ENCODE results near the gene JAZF1.

JAZF1 gene

DNA sequence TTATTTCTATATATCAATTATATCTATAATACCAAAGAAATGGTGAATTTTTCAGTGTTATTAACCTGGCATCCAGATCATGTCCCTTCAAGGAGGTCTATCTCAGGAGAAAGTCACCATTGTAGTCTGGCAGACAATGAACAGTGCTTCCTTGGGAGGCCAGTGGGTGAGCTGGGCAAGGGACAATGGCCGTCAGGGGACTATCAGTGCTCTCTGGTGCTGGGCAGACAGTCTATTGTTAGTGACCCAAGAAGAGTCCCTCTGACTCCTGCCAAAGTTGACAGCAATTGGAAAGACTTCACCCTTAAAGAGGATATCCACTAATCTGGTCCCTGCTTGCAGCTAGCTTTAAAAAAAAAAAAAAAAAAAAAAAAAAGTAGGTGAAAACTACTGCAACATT is 7.1 kb downstream of the JAZF1 start:
- Histone ChIP-seq H3K27me3 (ENCODE audit: control insufficient read depth, low read length) (no peaks in the 10 kb centered on the region), H3K36me3 (ENCODE audit: control insufficient read depth, low read length) (peaks cover 43% of the 10 kb centered on the region), H3K4me3 (ENCODE audit: low read length) (no peak overlapping the region), H3K79me2 (ENCODE audit: control insufficient read depth, low read length) (peaks cover 100% of the 10 kb centered on the region), H4K20me1 (ENCODE audit: control insufficient read depth, insufficient read depth, low read depth, low read length) (0 out of 2 replicates have a peak, but pooled peaks cover 8% of the 10 kb centered on the region), H3F3A (ENCODE audit: control insufficient read depth, insufficient read depth) (peaks cover 21% of the 10 kb centered on the region), H3K9me2 (replicated peaks; ENCODE audit: control insufficient read depth, low read length) (no peaks in the 10 kb centered on the region), H3K27ac (ENCODE audit: low read depth, low read length) (no peak overlapping the region), H3K4me1 (ENCODE audit: control insufficient read depth, low read length) (peaks cover 90% of the 10 kb centered on the region), H3K4me2 (ENCODE audit: low read length) (no peak overlapping the region), H3K9me3 (ENCODE audit: control insufficient read depth, insufficient read depth, low read length) (no peaks in the 10 kb centered on the region)
- TF ChIP-seq, protein P1, sequence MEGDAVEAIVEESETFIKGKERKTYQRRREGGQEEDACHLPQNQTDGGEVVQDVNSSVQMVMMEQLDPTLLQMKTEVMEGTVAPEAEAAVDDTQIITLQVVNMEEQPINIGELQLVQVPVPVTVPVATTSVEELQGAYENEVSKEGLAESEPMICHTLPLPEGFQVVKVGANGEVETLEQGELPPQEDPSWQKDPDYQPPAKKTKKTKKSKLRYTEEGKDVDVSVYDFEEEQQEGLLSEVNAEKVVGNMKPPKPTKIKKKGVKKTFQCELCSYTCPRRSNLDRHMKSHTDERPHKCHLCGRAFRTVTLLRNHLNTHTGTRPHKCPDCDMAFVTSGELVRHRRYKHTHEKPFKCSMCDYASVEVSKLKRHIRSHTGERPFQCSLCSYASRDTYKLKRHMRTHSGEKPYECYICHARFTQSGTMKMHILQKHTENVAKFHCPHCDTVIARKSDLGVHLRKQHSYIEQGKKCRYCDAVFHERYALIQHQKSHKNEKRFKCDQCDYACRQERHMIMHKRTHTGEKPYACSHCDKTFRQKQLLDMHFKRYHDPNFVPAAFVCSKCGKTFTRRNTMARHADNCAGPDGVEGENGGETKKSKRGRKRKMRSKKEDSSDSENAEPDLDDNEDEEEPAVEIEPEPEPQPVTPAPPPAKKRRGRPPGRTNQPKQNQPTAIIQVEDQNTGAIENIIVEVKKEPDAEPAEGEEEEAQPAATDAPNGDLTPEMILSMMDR (IDR thresholded peaks at IDR 0.05; ENCODE audit: low read depth, low read length, poor library complexity, severe bottlenecking) = no peak
- TF ChIP-seq EZH2phosphoT487 (IDR thresholded peaks at IDR 0.05; ENCODE audit: borderline replicate concordance, low read length) = no peak

DNA sequence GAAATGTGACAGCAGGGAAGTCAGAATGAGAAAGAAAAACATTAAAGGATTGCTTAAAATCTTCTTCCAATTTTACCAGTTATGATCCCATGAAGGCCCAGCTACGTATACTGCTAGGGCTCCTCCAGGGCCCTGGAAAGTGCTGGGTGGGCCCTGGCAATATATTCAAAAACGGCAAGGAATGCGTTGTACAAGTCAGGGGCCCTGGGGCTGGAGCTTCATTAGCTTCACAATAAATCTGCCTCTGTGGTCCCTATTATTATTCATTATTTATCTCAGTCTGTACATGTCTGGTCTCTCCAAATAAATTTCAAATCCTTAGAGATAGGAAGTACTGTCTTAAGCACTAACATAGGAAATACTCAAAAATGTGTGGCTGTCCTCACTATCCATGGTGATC is 7.6 kb downstream of the JAZF1 start:
- peaks cover 18% of the 10 kb centered on the region for H3F3A ChIP-seq (ENCODE audit: control insufficient read depth, insufficient read depth)
- 0 out of 2 replicates have a peak, but pooled peaks cover 8% of the 10 kb centered on the region for H4K20me1 ChIP-seq (ENCODE audit: control insufficient read depth, insufficient read depth, low read depth, low read length)
- peaks cover 92% of the 10 kb centered on the region for H3K4me1 ChIP-seq (ENCODE audit: control insufficient read depth, low read length)
- no peak overlapping the region for H3K27ac ChIP-seq (ENCODE audit: low read depth, low read length)
- peaks cover 94% of the 10 kb centered on the region for H3K79me2 ChIP-seq (ENCODE audit: control insufficient read depth, low read length)
- no peaks in the 10 kb centered on the region for H3K9me3 ChIP-seq (ENCODE audit: control insufficient read depth, insufficient read depth, low read length)
- no peaks in the 10 kb centered on the region for H3K9me2 ChIP-seq (replicated peaks; ENCODE audit: control insufficient read depth, low read length)
- no peak for TF ChIP-seq EZH2phosphoT487 (IDR thresholded peaks at IDR 0.05; ENCODE audit: borderline replicate concordance, low read length)
- TF ChIP-seq, protein P1 (IDR thresholded peaks at IDR 0.05; ENCODE audit: low read depth, low read length, poor library complexity, severe bottlenecking) = no peak
- no peak overlapping the region for H3K4me2 ChIP-seq (ENCODE audit: low read length)
- peaks cover 42% of the 10 kb centered on the region for H3K36me3 ChIP-seq (ENCODE audit: control insufficient read depth, low read length)
- H3K27me3 ChIP-seq (ENCODE audit: control insufficient read depth, low read length) = no peaks in the 10 kb centered on the region
- no peak overlapping the region for H3K4me3 ChIP-seq (ENCODE audit: low read length)

DNA sequence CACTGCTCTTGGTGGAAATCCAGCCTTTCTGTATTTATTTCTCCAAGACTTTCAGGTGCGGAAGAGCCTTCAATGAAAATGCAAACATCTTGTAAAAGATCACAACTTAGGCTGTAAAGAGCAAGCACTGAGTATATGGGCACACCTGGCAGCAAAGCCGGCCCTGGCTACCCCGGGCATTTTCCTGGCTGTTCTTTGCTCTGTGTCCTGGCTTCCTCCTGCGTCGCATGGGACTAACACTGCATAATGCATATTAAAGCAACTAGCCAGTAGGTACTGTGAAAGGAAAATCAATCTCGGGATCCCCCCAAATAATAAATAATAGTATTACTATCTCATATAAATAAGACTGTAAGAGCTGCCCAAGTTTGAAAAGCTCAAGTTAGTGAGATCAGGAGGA is 9.9 kb downstream of the JAZF1 start:
- Histone ChIP-seq H3K36me3 (ENCODE audit: control insufficient read depth, low read length) (peaks cover 42% of the 10 kb centered on the region), H4K20me1 (ENCODE audit: control insufficient read depth, insufficient read depth, low read depth, low read length) (0 out of 2 replicates have a peak, but pooled peaks cover 4% of the 10 kb centered on the region), H3K27me3 (ENCODE audit: control insufficient read depth, low read length) (no peaks in the 10 kb centered on the region), H3K4me3 (ENCODE audit: low read length) (no peak overlapping the region), H3K9me2 (replicated peaks; ENCODE audit: control insufficient read depth, low read length) (no peaks in the 10 kb centered on the region), H3F3A (ENCODE audit: control insufficient read depth, insufficient read depth) (peaks cover 34% of the 10 kb centered on the region), H3K9me3 (ENCODE audit: control insufficient read depth, insufficient read depth, low read length) (no peaks in the 10 kb centered on the region), H3K27ac (ENCODE audit: low read depth, low read length) (peak overlapping the region; percentile 84), H3K4me1 (ENCODE audit: control insufficient read depth, low read length) (peaks cover 92% of the 10 kb centered on the region), H3K4me2 (ENCODE audit: low read length) (peak overlapping the region; percentile 78), H3K79me2 (ENCODE audit: control insufficient read depth, low read length) (peaks cover 92% of the 10 kb centered on the region)
- TF ChIP-seq, protein P1 (IDR thresholded peaks at IDR 0.05; ENCODE audit: low read depth, low read length, poor library complexity, severe bottlenecking) = no peak
- TF ChIP-seq EZH2phosphoT487 (IDR thresholded peaks at IDR 0.05; ENCODE audit: borderline replicate concordance, low read length) = no peak

All from DOHH2 (cell line).